H1 (cell line): ENCODE measurements around the gene C19orf18. TPM values are rescaled to one million over a fixed set of nuclear protein-coding genes. Genes with fewer than 3 reads are reported as not detected.

Experiments
- polyA plus RNA-seq, 7 experiments: library from polyadenylated mRNA; depleted of rRNA in 3 of 7; stranded (reverse) in 5 of 7; unstranded in 2 of 7; fragments of >200 nt in 5 of 7; fragments of 200-250 nt in 2 of 7; gene quantifications; 1 replicate in 5 of 7; 2 replicates in 1 of 7; 4 replicates in 1 of 7; pipeline versions ENCODE4 v1.2.1 to v1.2.3, GENCODE V29; 2011 to 2013; ENCODE audit warnings: missing spikeins in 2 of 7, mixed read lengths in 2 of 7
- total RNA-seq: library from RNA; stranded (reverse); fragmentation: NEBNext Ultra II Directional; extraction: Animal tissue kit (Norgen Biotek cat#: 25700); gene quantifications from 2 replicates; pipeline ENCODE4 v1.2.1, GENCODE V29; 2021

C19orf18 gene
- total and polyA plus RNA-seq, 2 of the 8 experiments (the other 6 are each of a cell fraction or from before 2014, with no cell fraction given) = 0.12 to 0.99 TPM

Other genes with a start within 250 kb of the C19orf18 start
- gene ZNF671, start 246.9 kb downstream of the C19orf18 start, total RNA-seq = 6.6 and 7.2 TPM in 2 replicates
- 5.3 and 7.0 TPM in 2 replicates for gene ZNF671, start 246.9 kb downstream of the C19orf18 start, polyA plus RNA-seq (2011; rRNA removed)
- gene ZNF776, start 227.7 kb downstream of the C19orf18 start, total RNA-seq = 17.3 and 20.5 TPM in 2 replicates
- gene ZNF776, start 227.7 kb downstream of the C19orf18 start, polyA plus RNA-seq (2011; rRNA removed) = 7.8 and 10.6 TPM in 2 replicates
- 14.5 and 15.5 TPM in 2 replicates for gene ZNF586, start 204.9 kb downstream of the C19orf18 start, total RNA-seq
- gene ZNF586, start 204.9 kb downstream of the C19orf18 start, polyA plus RNA-seq (2011; rRNA removed) = 5.7 and 8.1 TPM in 2 replicates
- 10.6 and 11.6 TPM in 2 replicates for gene ZNF552, start 159.6 kb downstream of the C19orf18 start, total RNA-seq
- gene ZNF552, start 159.6 kb downstream of the C19orf18 start, polyA plus RNA-seq (2011; rRNA removed) = 5.9 and 8.8 TPM in 2 replicates
- 53.7 and 60.1 TPM in 2 replicates for gene ZNF587B, start 144.2 kb downstream of the C19orf18 start, total RNA-seq
- 11.3 and 13.8 TPM in 2 replicates for gene ZNF587B, start 144.2 kb downstream of the C19orf18 start, polyA plus RNA-seq (2011; rRNA removed)
- 41.5 and 42.1 TPM in 2 replicates for gene ZNF587, start 124.7 kb downstream of the C19orf18 start, total RNA-seq
- 17.4 and 18.1 TPM in 2 replicates for gene ZNF587, start 124.7 kb downstream of the C19orf18 start, polyA plus RNA-seq (2011; rRNA removed)
- gene ZNF814, start 85.5 kb downstream of the C19orf18 start, total RNA-seq = 90.7 and 90.9 TPM in 2 replicates
- 99.6 and 110 TPM in 2 replicates for gene ZNF814, start 85.5 kb downstream of the C19orf18 start, polyA plus RNA-seq (2011; rRNA removed)
- gene ZNF417, start 57.9 kb downstream of the C19orf18 start, total RNA-seq = 19.2 and 19.7 TPM in 2 replicates
- gene ZNF417, start 57.9 kb downstream of the C19orf18 start, polyA plus RNA-seq (2011; rRNA removed) = 4.4 and 5.4 TPM in 2 replicates
- gene ZNF418, start 39.1 kb downstream of the C19orf18 start, total RNA-seq = 18.5 and 18.8 TPM in 2 replicates
- 8.1 and 10.5 TPM in 2 replicates for gene ZNF418, start 39.1 kb downstream of the C19orf18 start, polyA plus RNA-seq (2011; rRNA removed)
- gene ZNF256, start 26.8 kb downstream of the C19orf18 start, total RNA-seq = 13.5 and 14.2 TPM in 2 replicates
- 5.7 and 6.1 TPM in 2 replicates for gene ZNF256, start 26.8 kb downstream of the C19orf18 start, polyA plus RNA-seq (2011; rRNA removed)
- gene ZNF606, start 28.3 kb upstream of the C19orf18 start, total RNA-seq = 17.5 and 19.3 TPM in 2 replicates
- 5.2 and 10.2 TPM in 2 replicates for gene ZNF606, start 28.3 kb upstream of the C19orf18 start, polyA plus RNA-seq (2011; rRNA removed)
- gene ZSCAN1, start 59.5 kb upstream of the C19orf18 start, total RNA-seq = 0.69 and 1.2 TPM in 2 replicates
- gene ZSCAN1, start 59.5 kb upstream of the C19orf18 start, polyA plus RNA-seq (2011; rRNA removed) = 4.3 and 6.4 TPM in 2 replicates
- gene ZNF135, start 84.7 kb upstream of the C19orf18 start, total RNA-seq = 5.2 and 5.3 TPM in 2 replicates
- 6.9 and 7.9 TPM in 2 replicates for gene ZNF135, start 84.7 kb upstream of the C19orf18 start, polyA plus RNA-seq (2011; rRNA removed)
- gene ZSCAN18, start 123.7 kb upstream of the C19orf18 start, total RNA-seq = 37.0 and 37.6 TPM in 2 replicates
- gene ZSCAN18, start 123.7 kb upstream of the C19orf18 start, polyA plus RNA-seq (2011; rRNA removed) = 41.4 and 64.7 TPM in 2 replicates
- 11.2 and 12.0 TPM in 2 replicates for gene ZNF329, start 176.3 kb upstream of the C19orf18 start, total RNA-seq
- 5.0 and 5.8 TPM in 2 replicates for gene ZNF329, start 176.3 kb upstream of the C19orf18 start, polyA plus RNA-seq (2011; rRNA removed)
- gene ZNF274, start 208.5 kb upstream of the C19orf18 start, total RNA-seq = 25.1 and 27.7 TPM in 2 replicates
- 13.3 and 14.2 TPM in 2 replicates for gene ZNF274, start 208.5 kb upstream of the C19orf18 start, polyA plus RNA-seq (2011; rRNA removed)